Type B pancreatic cell (in vitro differentiated cells): ENCODE results near the gene PCBD1. TPM values are rescaled to one million over a fixed set of nuclear protein-coding genes. Genes with fewer than 3 reads are reported as not detected.

ENCODE experiments used
- DNase-seq: peaks from one replicate; pipeline ENCODE4 v3.0.0; 2021; ENCODE audit warnings: mixed read lengths; ENCODE audit not compliant: unreplicated experiment; ENCODE audit errors: extremely low spot score
- H3K27ac Mint-ChIP-seq: 2 replicates; pipeline ENCODE4 v1.8.0; 2021; ENCODE audit warnings: mild to moderate bottlenecking, mixed read lengths
- H3K27me3 Mint-ChIP-seq: 2 replicates; pipeline ENCODE4 v1.8.0; 2021; ENCODE audit warnings: mixed read lengths
- H3K36me3 Mint-ChIP-seq: 2 replicates; pipeline ENCODE4 v1.8.0; 2021; ENCODE audit warnings: mixed read lengths
- H3K4me1 Mint-ChIP-seq: one replicate; pipeline ENCODE4 v1.8.0; 2021; ENCODE audit warnings: mixed read lengths; ENCODE audit not compliant: unreplicated experiment
- H3K4me3 Mint-ChIP-seq: 2 replicates; pipeline ENCODE4 v1.8.0; 2021; ENCODE audit warnings: mild to moderate bottlenecking, mixed read lengths
- H3K9me3 Mint-ChIP-seq: 2 replicates; pipeline ENCODE4 v1.8.0; 2021; ENCODE audit warnings: mixed read lengths
- total RNA-seq: library from RNA; stranded (reverse); gene quantifications from 2 replicates; pipeline ENCODE4 v1.2.1, GENCODE V29; 2021; ENCODE audit warnings: low replicate concordance
- TF ChIP-seq, protein P1 (sequence below): fragments of 200-600 bp; sonication (generic); conservative IDR thresholded peaks from 2 replicates; pipeline ENCODE4 v1.5.0; 2021; ENCODE audit warnings: antibody characterized with exemption, mild to moderate bottlenecking

The PCBD1 gene
- total RNA-seq, 1 donor from 2014 or later, result 84.1 TPM

DNA sequence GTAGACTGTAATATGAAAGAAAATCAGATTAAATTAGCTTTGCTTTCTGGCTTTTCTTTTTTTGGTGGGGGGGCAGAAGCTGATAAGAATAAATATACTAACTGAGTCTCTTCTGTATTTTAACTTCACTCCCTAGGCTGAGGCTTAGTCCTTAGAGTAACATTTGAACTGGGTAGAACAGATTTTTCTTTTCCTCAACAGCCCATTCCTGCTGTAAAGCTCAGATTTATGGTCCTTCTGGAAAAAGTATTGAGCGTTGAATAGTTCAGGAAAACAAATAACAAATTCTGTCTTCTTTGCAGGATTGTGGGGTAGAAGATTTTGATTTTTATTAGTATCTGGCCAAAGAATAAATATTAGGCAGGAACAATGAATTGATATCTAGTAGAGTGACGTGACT, 54.8 kb downstream of the PCBD1 start:
- H3K27me3 Mint-ChIP-seq, result no peaks in the 10 kb centered on the region
- H3K9me3 Mint-ChIP-seq, result peaks cover 5% of the 10 kb centered on the region
- no peak overlapping the region for H3K4me3 Mint-ChIP-seq
- H3K4me1 Mint-ChIP-seq, result peaks cover 35% of the 10 kb centered on the region
- H3K36me3 Mint-ChIP-seq, result peaks cover 30% of the 10 kb centered on the region
- H3K27ac Mint-ChIP-seq, result no peak overlapping the region
- no peak for DNase-seq
- TF ChIP-seq, protein P1, sequence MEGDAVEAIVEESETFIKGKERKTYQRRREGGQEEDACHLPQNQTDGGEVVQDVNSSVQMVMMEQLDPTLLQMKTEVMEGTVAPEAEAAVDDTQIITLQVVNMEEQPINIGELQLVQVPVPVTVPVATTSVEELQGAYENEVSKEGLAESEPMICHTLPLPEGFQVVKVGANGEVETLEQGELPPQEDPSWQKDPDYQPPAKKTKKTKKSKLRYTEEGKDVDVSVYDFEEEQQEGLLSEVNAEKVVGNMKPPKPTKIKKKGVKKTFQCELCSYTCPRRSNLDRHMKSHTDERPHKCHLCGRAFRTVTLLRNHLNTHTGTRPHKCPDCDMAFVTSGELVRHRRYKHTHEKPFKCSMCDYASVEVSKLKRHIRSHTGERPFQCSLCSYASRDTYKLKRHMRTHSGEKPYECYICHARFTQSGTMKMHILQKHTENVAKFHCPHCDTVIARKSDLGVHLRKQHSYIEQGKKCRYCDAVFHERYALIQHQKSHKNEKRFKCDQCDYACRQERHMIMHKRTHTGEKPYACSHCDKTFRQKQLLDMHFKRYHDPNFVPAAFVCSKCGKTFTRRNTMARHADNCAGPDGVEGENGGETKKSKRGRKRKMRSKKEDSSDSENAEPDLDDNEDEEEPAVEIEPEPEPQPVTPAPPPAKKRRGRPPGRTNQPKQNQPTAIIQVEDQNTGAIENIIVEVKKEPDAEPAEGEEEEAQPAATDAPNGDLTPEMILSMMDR, result no peak

Other genes with a start within 250 kb of the PCBD1 start
- gene ADAMTS14, start 216.1 kb downstream of the PCBD1 start, total RNA-seq, result 0.29 and 1.4 TPM in 2 replicates
- not detected in 2 replicates for gene TBATA, start 103.2 kb downstream of the PCBD1 start, total RNA-seq
- gene SGPL1, start 72.6 kb downstream of the PCBD1 start, total RNA-seq, result 70.5 and 84.3 TPM in 2 replicates